HT-29 (cell line): Measurements from ENCODE around the gene WDR72. TPM values are rescaled to one million over a fixed set of nuclear protein-coding genes. Genes with fewer than 3 reads are reported as not detected.

ENCODE experiments used
- small RNA-seq: library from RNA; depleted of rRNA; stranded (forward); fragments of <200 nt; gene quantifications from one replicate; pipeline ENCODE3, GENCODE V24; 2014
- total RNA-seq: library from RNA; depleted of rRNA; stranded (reverse); fragments of >200 nt; shearing (Covaris generic); gene quantifications from 2 replicates; pipeline ENCODE4 v1.2.3, GENCODE V29; 2014; rRNA removed

Gene WDR72
- total RNA-seq, 1 experiment from 2014 or later, result 1.0 TPM

Small RNA genes lying within 50 kb of the gene (small RNA-seq; reads per million reads assigned to genes)
- gene RNU2-53P (1.0 reads per million, percentile 35 among the genes with 10 or more reads in this experiment), gene RNU6-449P (not detected)

Other genes starting within 250 kb of the WDR72 start
- gene UNC13C, start 218.8 kb upstream of the WDR72 start, total RNA-seq, result not detected in 2 replicates